ENCODE results near the gene THBS4. TPM values are rescaled to one million over a fixed set of nuclear protein-coding genes. Genes with fewer than 3 reads are reported as not detected.

The THBS4 gene
- total and polyA plus RNA-seq, 10 of the 15 experiments (the other 5 are each of a cell fraction or from before 2014, with no cell fraction given): 0.31 to 1.7 (median 0.75) TPM

DNA sequence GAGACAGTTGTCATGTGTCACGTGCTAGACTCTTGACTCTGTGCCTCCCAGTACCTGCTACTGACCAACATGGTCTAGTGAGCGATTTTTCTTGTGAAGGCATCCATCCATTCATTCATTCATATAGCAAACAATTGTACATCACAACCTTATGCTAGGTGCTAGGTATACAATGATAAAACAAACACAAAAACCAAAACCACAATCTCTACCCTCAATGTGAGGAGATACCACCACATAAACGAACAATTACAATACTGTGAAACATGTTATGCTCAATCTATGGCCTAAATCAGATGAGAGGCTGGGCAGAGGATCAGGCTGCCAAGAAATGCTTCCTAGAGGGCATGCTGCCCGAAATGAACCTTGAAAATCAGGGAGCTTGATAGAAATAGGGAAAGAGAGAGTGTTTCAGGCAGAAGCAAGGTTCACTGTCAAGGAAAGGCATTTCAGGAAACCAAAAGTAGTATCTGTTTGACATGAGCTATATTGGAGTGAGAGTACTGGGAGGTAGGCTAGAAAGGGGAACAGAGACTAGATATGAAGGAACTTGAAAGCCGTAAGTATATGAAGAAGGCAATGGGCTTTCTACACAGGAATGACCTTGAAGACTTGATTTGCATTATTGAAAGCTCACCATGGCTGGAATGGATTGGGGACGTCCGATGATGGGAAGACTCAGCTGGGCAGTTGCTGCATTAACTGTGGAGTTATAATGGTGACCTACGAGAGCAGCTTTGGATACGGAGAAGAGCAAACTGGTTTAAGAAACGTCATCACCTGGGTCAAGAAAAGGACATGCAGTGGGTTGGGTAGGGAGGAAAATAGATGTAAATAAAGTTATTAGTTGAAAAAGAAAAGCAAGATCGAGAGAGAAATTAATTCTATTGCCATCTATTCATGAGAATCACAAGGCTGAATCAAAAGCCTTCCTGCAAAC is 90.1 kb downstream of the THBS4 start (continued):
- TF ChIP-seq PAX5 (IDR thresholded peaks at IDR 0.05; ENCODE audit: borderline replicate concordance, low read depth, low read length): peak; percentile 52; the same call in 1 of the 2 replicates
- TF ChIP-seq TCF7 (IDR thresholded peaks at IDR 0.05; ENCODE audit: borderline replicate concordance): 0 out of 2 replicates have a peak, but pooled peaks have one; percentile 25
- TF ChIP-seq DPF2 (IDR thresholded peaks at IDR 0.05): no peak
- no peak for TF ChIP-seq NFXL1 (IDR thresholded peaks at IDR 0.05; ENCODE audit: borderline replicate concordance)
- TF ChIP-seq, protein P1, sequence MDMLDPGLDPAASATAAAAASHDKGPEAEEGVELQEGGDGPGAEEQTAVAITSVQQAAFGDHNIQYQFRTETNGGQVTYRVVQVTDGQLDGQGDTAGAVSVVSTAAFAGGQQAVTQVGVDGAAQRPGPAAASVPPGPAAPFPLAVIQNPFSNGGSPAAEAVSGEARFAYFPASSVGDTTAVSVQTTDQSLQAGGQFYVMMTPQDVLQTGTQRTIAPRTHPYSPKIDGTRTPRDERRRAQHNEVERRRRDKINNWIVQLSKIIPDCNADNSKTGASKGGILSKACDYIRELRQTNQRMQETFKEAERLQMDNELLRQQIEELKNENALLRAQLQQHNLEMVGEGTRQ (IDR thresholded peaks at IDR 0.05; ENCODE audit: borderline replicate concordance, low read depth, low read length): no peak
- TF ChIP-seq, protein P2, sequence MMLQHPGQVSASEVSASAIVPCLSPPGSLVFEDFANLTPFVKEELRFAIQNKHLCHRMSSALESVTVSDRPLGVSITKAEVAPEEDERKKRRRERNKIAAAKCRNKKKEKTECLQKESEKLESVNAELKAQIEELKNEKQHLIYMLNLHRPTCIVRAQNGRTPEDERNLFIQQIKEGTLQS (IDR thresholded peaks at IDR 0.05; ENCODE audit: borderline replicate concordance, extremely low read depth, low read depth, low read length): no peak
- peak; percentile 16; the same call in 1 of the 2 replicates for TF ChIP-seq RAD51 (IDR thresholded peaks at IDR 0.05)
- TF ChIP-seq CREB1 (IDR thresholded peaks at IDR 0.05; ENCODE audit: low read depth): no peak
- TF ChIP-seq RBBP5 (conservative IDR thresholded peaks at IDR 0.05): no peak
- TF ChIP-seq POLR2A (IDR thresholded peaks at IDR 0.05; ENCODE audit: low read depth, low read length): no peak
- TF ChIP-seq EED (IDR thresholded peaks at IDR 0.05; ENCODE audit: low read depth): peak; percentile 93
- TF ChIP-seq, protein P3, sequence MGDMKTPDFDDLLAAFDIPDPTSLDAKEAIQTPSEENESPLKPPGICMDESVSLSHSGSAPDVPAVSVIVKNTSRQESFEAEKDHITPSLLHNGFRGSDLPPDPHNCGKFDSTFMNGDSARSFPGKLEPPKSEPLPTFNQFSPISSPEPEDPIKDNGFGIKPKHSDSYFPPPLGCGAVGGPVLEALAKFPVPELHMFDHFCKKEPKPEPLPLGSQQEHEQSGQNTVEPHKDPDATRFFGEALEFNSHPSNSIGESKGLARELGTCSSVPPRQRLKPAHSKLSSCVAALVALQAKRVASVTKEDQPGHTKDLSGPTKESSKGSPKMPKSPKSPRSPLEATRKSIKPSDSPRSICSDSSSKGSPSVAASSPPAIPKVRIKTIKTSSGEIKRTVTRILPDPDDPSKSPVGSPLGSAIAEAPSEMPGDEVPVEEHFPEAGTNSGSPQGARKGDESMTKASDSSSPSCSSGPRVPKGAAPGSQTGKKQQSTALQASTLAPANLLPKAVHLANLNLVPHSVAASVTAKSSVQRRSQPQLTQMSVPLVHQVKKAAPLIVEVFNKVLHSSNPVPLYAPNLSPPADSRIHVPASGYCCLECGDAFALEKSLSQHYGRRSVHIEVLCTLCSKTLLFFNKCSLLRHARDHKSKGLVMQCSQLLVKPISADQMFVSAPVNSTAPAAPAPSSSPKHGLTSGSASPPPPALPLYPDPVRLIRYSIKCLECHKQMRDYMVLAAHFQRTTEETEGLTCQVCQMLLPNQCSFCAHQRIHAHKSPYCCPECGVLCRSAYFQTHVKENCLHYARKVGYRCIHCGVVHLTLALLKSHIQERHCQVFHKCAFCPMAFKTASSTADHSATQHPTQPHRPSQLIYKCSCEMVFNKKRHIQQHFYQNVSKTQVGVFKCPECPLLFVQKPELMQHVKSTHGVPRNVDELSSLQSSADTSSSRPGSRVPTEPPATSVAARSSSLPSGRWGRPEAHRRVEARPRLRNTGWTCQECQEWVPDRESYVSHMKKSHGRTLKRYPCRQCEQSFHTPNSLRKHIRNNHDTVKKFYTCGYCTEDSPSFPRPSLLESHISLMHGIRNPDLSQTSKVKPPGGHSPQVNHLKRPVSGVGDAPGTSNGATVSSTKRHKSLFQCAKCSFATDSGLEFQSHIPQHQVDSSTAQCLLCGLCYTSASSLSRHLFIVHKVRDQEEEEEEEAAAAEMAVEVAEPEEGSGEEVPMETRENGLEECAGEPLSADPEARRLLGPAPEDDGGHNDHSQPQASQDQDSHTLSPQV (IDR thresholded peaks at IDR 0.05): no peak
- TF ChIP-seq HDGF (IDR thresholded peaks at IDR 0.05): peak; percentile 75; the same call in 1 of the 2 replicates
- TF ChIP-seq NR2C2 (IDR thresholded peaks at IDR 0.05; ENCODE audit: borderline replicate concordance, control insufficient read depth, insufficient read length, low read depth): no peak
- no peak; the same call in 1 of the 2 replicates for TF ChIP-seq CHD2 (IDR thresholded peaks at IDR 0.05; ENCODE audit: borderline replicate concordance, low read depth, low read length)
- TF ChIP-seq SIX5 (IDR thresholded peaks at IDR 0.05; ENCODE audit: low read depth, low read length, severe bottlenecking): no peak
- TF ChIP-seq, protein P4, sequence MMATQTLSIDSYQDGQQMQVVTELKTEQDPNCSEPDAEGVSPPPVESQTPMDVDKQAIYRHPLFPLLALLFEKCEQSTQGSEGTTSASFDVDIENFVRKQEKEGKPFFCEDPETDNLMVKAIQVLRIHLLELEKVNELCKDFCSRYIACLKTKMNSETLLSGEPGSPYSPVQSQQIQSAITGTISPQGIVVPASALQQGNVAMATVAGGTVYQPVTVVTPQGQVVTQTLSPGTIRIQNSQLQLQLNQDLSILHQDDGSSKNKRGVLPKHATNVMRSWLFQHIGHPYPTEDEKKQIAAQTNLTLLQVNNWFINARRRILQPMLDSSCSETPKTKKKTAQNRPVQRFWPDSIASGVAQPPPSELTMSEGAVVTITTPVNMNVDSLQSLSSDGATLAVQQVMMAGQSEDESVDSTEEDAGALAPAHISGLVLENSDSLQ (IDR thresholded peaks at IDR 0.05): peak; percentile 49; the same call in 1 of the 2 replicates
- TF ChIP-seq, protein P5, sequence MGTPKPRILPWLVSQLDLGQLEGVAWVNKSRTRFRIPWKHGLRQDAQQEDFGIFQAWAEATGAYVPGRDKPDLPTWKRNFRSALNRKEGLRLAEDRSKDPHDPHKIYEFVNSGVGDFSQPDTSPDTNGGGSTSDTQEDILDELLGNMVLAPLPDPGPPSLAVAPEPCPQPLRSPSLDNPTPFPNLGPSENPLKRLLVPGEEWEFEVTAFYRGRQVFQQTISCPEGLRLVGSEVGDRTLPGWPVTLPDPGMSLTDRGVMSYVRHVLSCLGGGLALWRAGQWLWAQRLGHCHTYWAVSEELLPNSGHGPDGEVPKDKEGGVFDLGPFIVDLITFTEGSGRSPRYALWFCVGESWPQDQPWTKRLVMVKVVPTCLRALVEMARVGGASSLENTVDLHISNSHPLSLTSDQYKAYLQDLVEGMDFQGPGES (IDR thresholded peaks at IDR 0.05): no peak
- no peak for TF ChIP-seq STAT1 (conservative IDR thresholded peaks at IDR 0.05)
- no peak for TF ChIP-seq GATAD2B (conservative IDR thresholded peaks at IDR 0.05; ENCODE audit: low read depth)
- TF ChIP-seq TARDBP (IDR thresholded peaks at IDR 0.05; ENCODE audit: borderline replicate concordance): no peak
- 0 out of 2 replicates have a peak, but pooled peaks have one; percentile 9 for TF ChIP-seq BACH1 (IDR thresholded peaks at IDR 0.05; ENCODE audit: borderline replicate concordance)
- TF ChIP-seq JUND (IDR thresholded peaks at IDR 0.05; ENCODE audit: low read depth, low read length): no peak
- TF ChIP-seq BRCA1 (IDR thresholded peaks at IDR 0.05; ENCODE audit: low read depth, low read length): no peak

Data from GM12878 (cell line).